Stomach (tissue), 9 donors: ENCODE data around the gene TMEM154. TPM values are rescaled to one million over a fixed set of nuclear protein-coding genes. Genes with fewer than 3 reads are reported as not detected.
"Not testable (repeated sequence)": the region's sequence is repeated elsewhere in the genome, so short reads cannot be mapped to it uniquely, and the experiment has no call there.

Experiments used
- DNase-seq, 2 donors: peaks; one replicate each; pipeline versions ENCODE4 v3.0.0 to v3.0.0-alpha.2; 2013 to 2019
- H3K27ac ChIP-seq, 5 donors: fragments of 200-600 bp in 4 of 5; sonication (generic) in 4 of 5; one replicate each; pipeline ENCODE4 v1.5.1; 2013 to 2019; ENCODE audit warnings: mild to moderate bottlenecking in 1 of 5, moderate library complexity in 1 of 5
- H3K27me3 ChIP-seq, 3 donors: fragments of 200-600 bp; sonication (generic); one replicate each; pipeline ENCODE4 v1.5.1; 2017 to 2019; ENCODE audit warnings: mixed run types in 1 of 3
- H3K36me3 ChIP-seq, 4 donors: fragments of 200-600 bp; sonication (generic); 1 replicate in 3 of 4; 2 replicates in 1 of 4; pipeline ENCODE4 v1.5.1; 2016 to 2019
- H3K4me1 ChIP-seq, 4 donors: fragments of 200-600 bp; sonication (generic); one replicate each; pipeline ENCODE4 v1.5.1; 2016 to 2019
- H3K4me3 ChIP-seq, 4 donors: fragments of 200-600 bp; sonication (generic) in 3 of 4; one replicate each; pipeline ENCODE4 v1.5.1; 2016 to 2019; ENCODE audit warnings: mild to moderate bottlenecking in 1 of 4
- H3K9me3 ChIP-seq, 4 donors: fragments of 200-600 bp; sonication (generic); one replicate each; pipeline ENCODE4 v1.5.1; 2016 to 2019
- EP300 ChIP-seq: sonication (generic); formaldehyde crosslinking; IDR thresholded peaks from one replicate; pipeline ENCODE4 v1.6.1; 2017; ENCODE audit warnings: antibody characterized with exemption
- POLR2A ChIP-seq, 4 donors: fragments of 450-650 bp; IDR thresholded peaks; one replicate each; pipeline ENCODE4 v1.6.1; 2016; ENCODE audit warnings: antibody characterized with exemption in 4 of 4, control low read depth in 2 of 4, mild to moderate bottlenecking in 1 of 4, moderate library complexity in 1 of 4
- POLR2AphosphoS5 ChIP-seq, 3 donors: sonication (generic); formaldehyde crosslinking; IDR thresholded peaks; one replicate each; pipeline ENCODE4 v1.6.1; 2016; ENCODE audit warnings: antibody characterized with exemption in 3 of 3
- WGBS, 5 donors: extraction: QIAGEN DNeasy Blood & Tissue Kit in 3 of 5; methylation state at CpG; one replicate each; pipeline versions ENCODE4 v1.1.5 to v1.1.7; 2013 to 2018; 5-methylcytosine and 5-hydroxymethylcytosine counted together
- intact Hi-C: fragments of 100-400 bp; cut with DNase I; formaldehyde crosslinking; loops from one replicate; pipeline ENCODE4 v1.15.1; 2023; ENCODE audit warnings: low total_unique reads
- polyA plus RNA-seq, 3 donors: library from polyadenylated mRNA; stranded (reverse); fragments of 200-250 nt; gene quantifications; one replicate each; pipeline ENCODE4 v1.2.3, GENCODE V29; 2013
- total RNA-seq, 5 donors: library from RNA; depleted of rRNA; stranded (reverse); fragments of >200 nt; gene quantifications; one replicate each; pipeline versions ENCODE4 v1.1.0 to v1.2.3, GENCODE V29; 2014 to 2016
- TF ChIP-seq, protein P1 (sequence below), 7 experiments: fragments of 450-650 bp in 4 of 7; fragments of 200-600 bp in 3 of 7; sonication (generic) in 3 of 7; IDR thresholded peaks; one replicate each; pipeline ENCODE4 v1.5.1; 2016 to 2019; ENCODE audit warnings: antibody characterized with exemption in 7 of 7, control low read depth in 2 of 7, mild to moderate bottlenecking in 1 of 7
- donor health status: healthy with polysubstance abuse.
- donor health status: Bipolar disorder and iron deficiency.
- donor health status: healthy.

TMEM154 gene
- total and polyA plus RNA-seq, 8 donors, result under 0.01 to 5.5 (median 0.69) TPM

DNA sequence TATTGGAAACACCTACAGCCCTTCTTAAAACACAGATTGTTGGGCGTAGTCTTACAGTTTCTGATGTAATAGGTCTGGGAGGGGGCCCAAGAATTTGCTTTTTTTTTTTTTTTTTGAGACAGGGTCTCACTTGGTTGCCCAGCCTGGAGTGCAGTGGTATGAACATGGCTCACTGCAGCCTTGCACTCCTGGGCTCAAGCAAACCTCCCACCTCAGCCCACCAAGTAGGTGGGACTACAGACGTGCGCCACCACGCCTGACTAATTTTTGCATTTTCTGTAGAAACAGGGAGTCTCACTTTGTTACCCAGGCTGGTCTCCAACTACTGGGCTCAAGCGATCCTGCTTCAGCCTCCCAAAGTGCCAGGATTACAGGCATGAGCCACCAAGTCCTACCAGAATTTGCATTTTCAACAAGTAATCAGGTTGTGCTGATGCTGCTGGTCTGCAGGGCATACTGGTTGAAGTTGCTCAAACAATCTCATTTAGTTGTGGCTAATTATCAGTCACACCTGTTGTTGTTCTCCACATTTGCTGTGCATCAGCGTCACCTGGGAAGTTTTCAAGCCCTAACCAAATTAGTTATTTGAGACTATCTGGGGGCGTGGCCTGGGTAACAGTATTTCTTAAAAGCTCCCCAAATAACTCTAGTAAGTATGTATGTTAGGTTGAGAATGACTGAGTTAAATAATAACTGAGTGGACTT lies 14.0 kb downstream of the TMEM154 start:
- no peaks in the 10 kb centered on the region for H3K36me3 ChIP-seq
- H3K27me3 ChIP-seq, result no peaks in the 10 kb centered on the region
- TF ChIP-seq, protein P1, sequence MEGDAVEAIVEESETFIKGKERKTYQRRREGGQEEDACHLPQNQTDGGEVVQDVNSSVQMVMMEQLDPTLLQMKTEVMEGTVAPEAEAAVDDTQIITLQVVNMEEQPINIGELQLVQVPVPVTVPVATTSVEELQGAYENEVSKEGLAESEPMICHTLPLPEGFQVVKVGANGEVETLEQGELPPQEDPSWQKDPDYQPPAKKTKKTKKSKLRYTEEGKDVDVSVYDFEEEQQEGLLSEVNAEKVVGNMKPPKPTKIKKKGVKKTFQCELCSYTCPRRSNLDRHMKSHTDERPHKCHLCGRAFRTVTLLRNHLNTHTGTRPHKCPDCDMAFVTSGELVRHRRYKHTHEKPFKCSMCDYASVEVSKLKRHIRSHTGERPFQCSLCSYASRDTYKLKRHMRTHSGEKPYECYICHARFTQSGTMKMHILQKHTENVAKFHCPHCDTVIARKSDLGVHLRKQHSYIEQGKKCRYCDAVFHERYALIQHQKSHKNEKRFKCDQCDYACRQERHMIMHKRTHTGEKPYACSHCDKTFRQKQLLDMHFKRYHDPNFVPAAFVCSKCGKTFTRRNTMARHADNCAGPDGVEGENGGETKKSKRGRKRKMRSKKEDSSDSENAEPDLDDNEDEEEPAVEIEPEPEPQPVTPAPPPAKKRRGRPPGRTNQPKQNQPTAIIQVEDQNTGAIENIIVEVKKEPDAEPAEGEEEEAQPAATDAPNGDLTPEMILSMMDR (IDR thresholded peaks at IDR 0.05), result no peak
- TF ChIP-seq POLR2AphosphoS5 (IDR thresholded peaks at IDR 0.05), result no peak
- TF ChIP-seq POLR2A (IDR thresholded peaks at IDR 0.05), result no peak
- TF ChIP-seq EP300, result no peak
- intact Hi-C loops, result no loop called here
- H3K4me3 ChIP-seq, result no peak overlapping the region
- WGBS, 5 donors, result 87 to 89% (median 89%) methylated on average over 7 of the region's 7 CpGs
- H3K9me3 ChIP-seq, result no peaks in the 10 kb centered on the region
- H3K27ac ChIP-seq, result no peak overlapping the region
- H3K4me1 ChIP-seq, result peaks cover 0 to 12% (median 0%) of the 10 kb centered on the region in 4 donors
- no peak for DNase-seq

DNA sequence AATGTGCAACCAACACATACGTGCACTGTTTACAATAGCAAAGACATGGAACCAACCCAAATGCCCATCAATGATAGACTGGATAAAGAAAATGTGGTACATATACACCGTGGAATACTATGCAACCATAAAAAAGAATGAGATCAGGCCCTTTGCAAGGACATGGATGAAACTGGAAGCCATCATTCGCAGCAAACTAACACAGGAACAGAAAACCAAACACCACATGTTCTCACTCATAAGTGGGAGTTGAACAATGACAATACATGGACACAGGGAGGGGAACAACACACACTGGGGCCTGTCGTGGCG lies 15.8 kb downstream of the TMEM154 start:
- Histone ChIP-seq H3K27ac (peak overlapping the region in 2 of 5 donors; percentile 63 to 72), H3K4me1 (peaks cover 0 to 12% (median 0%) of the 10 kb centered on the region in 4 donors)
- intact Hi-C loops, H3K4me3 ChIP-seq, H3K27me3 ChIP-seq, H3K36me3 ChIP-seq, H3K9me3 ChIP-seq, DNase-seq: not testable (repeated sequence)
- WGBS, 5 donors, result 59 to 75% (median 72%) methylated on average over 5 of the region's 5 CpGs

DNA sequence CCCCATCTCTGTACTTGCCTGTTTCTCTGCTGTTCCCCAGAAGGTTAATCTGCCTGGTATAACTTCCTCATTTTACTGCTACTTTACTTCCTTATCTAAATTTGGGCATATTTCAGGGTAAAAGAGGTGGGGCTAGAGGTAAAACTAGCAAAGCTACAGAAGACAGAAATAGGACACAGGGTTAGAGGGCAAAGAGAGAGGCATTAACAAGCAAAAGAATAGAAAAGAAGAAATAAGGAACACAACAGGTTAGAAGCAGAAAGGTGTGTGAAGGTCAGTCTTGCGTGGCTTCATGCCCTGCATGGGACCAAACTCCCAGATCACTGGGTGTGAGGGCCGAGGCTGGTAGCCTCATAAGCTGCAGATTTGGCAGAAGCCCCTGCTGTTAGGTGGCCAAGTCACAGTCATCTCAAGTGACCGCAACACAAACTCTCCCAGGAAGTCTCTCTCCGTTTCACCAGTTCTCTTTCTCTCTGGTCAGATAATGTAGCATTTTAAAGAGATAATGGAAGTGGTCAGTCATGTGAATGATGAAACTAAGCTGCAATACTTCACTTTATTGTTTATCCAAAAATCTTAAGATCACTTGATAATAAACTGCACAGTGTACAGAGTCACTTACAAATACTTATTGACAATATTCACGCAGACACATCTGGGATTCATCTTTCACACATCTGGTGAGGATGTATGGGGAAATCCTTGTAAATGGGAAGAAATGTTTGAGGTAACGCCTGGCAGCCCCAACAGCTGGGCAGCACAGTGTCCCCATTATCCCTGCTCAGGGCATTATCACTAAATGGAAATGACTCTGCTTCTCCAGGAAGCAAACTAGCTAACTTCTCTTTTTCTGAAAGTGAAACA lies 16.4 kb downstream of the TMEM154 start:
- Histone ChIP-seq H3K27me3 (no peaks in the 10 kb centered on the region), H3K36me3 (no peaks in the 10 kb centered on the region), H3K4me3 (no peak overlapping the region), H3K4me1 (peaks cover 0 to 12% (median 0%) of the 10 kb centered on the region in 4 donors), H3K9me3 (peaks cover 0 to 9% (median 3%) of the 10 kb centered on the region in 4 donors), H3K27ac (peak overlapping the region in 2 of 5 donors; percentile 63 to 72)
- TF ChIP-seq EP300 (no peak), POLR2AphosphoS5 (IDR thresholded peaks at IDR 0.05) (no peak), POLR2A (IDR thresholded peaks at IDR 0.05) (no peak)
- TF ChIP-seq, protein P1 (IDR thresholded peaks at IDR 0.05), result no peak
- DNase-seq, result no peak
- intact Hi-C loops, result no loop called here
- 75 to 87% (median 80%) methylated on average over 6 of the region's 6 CpGs for WGBS, 5 donors

DNA sequence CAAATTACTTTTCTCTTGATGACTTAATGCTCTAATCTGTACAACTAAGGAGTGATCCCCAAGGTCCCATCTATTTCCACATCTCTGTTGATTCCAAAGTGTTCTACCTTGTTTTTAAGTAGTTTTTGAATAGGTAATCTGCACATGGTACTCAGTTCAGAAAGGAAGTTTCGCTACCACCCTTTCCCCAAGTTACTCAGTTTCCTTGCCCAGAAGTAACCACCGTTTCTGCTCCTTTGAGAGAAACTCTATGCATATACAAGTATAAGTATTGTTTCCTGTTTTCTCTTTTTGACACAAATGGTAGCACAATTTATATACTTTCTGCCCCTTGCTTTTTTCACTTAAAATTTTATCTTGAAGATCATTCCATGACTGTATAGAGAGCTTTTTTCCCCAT lies 18.1 kb downstream of the TMEM154 start:
- Histone ChIP-seq H3K4me1 (peaks cover 0 to 12% (median 0%) of the 10 kb centered on the region in 4 donors), H3K27ac (no peak overlapping the region), H3K4me3 (no peak overlapping the region), H3K36me3 (no peaks in the 10 kb centered on the region), H3K27me3 (no peaks in the 10 kb centered on the region), H3K9me3 (peaks cover 0 to 26% (median 17%) of the 10 kb centered on the region in 4 donors)
- TF ChIP-seq POLR2AphosphoS5 (IDR thresholded peaks at IDR 0.05), result no peak
- no peak for TF ChIP-seq POLR2A (IDR thresholded peaks at IDR 0.05)
- no peak for TF ChIP-seq EP300
- TF ChIP-seq, protein P1 (IDR thresholded peaks at IDR 0.05), result no peak
- no peak for DNase-seq
- WGBS, 5 donors, result 70 to 89% (median 77%) methylated on average over 2 of the region's 2 CpGs
- intact Hi-C loops, result no loop called here
